Measurements from ENCODE around the gene CNPY4. TPM values are rescaled to one million over a fixed set of nuclear protein-coding genes. Genes with fewer than 3 reads are reported as not detected.

The CNPY4 gene
- polyA plus RNA-seq, 1 donor (not counting 4 experiments of a cell fraction or from before 2014, with no cell fraction given), result 9.9 TPM

GRCh38 chr7:100107125-100107737 lies 12.2 kb upstream of the CNPY4 start:
- FAIRE-seq (no peak), DNase-seq (ENCODE audit: low read depth, low spot score) (no peak)
- Histone ChIP-seq H3K9ac (ENCODE audit: control insufficient read depth, extremely low read depth, insufficient read depth, low read length) (no peak overlapping the region), H3K4me2 (ENCODE audit: control insufficient read depth, extremely low read depth, insufficient read depth, low read depth, low read length) (no peak overlapping the region), H2AFZ (ENCODE audit: control insufficient read depth, low read length) (no peak overlapping the region), H3K9me1 (ENCODE audit: control insufficient read depth, extremely low read depth, insufficient read depth, low read length) (no peaks in the 10 kb centered on the region), H3K4me1 (ENCODE audit: control insufficient read depth, extremely low read depth, insufficient read depth, low read length) (peaks cover 4% of the 10 kb centered on the region), H3K27ac (ENCODE audit: control insufficient read depth, insufficient read depth, low read length) (no peak overlapping the region), H3K27me3 (ENCODE audit: control insufficient read depth, extremely low read depth, insufficient read depth, low read length) (no peaks in the 10 kb centered on the region), H4K20me1 (ENCODE audit: control insufficient read depth, extremely low read depth, insufficient read depth, low read length) (no peaks in the 10 kb centered on the region), H3K9me3 (ENCODE audit: control insufficient read depth, low read depth, low read length) (no peaks in the 10 kb centered on the region), H3K36me3 (ENCODE audit: control insufficient read depth in 2 of 2, extremely low read depth in 1 of 2, insufficient read depth in 2 of 2, low read length in 2 of 2) (peaks cover 10 to 45% of the 10 kb centered on the region in 2 experiments), H3K4me3 (ENCODE audit: control insufficient read depth in 2 of 3, extremely low read depth in 1 of 3, insufficient read depth in 2 of 3, low read depth in 1 of 3, low read length in 3 of 3) (no peak overlapping the region), H3K79me2 (ENCODE audit: control insufficient read depth, insufficient read depth, low read length) (peaks cover 4% of the 10 kb centered on the region)
- dilution Hi-C loops (cut with MboI; ENCODE audit: extremely low pct_ligation_motif_present, low sequenced_read_pairs), result no loop called here
- TF ChIP-seq, protein P1, sequence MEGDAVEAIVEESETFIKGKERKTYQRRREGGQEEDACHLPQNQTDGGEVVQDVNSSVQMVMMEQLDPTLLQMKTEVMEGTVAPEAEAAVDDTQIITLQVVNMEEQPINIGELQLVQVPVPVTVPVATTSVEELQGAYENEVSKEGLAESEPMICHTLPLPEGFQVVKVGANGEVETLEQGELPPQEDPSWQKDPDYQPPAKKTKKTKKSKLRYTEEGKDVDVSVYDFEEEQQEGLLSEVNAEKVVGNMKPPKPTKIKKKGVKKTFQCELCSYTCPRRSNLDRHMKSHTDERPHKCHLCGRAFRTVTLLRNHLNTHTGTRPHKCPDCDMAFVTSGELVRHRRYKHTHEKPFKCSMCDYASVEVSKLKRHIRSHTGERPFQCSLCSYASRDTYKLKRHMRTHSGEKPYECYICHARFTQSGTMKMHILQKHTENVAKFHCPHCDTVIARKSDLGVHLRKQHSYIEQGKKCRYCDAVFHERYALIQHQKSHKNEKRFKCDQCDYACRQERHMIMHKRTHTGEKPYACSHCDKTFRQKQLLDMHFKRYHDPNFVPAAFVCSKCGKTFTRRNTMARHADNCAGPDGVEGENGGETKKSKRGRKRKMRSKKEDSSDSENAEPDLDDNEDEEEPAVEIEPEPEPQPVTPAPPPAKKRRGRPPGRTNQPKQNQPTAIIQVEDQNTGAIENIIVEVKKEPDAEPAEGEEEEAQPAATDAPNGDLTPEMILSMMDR (optimal IDR thresholded peaks at IDR 0.05 in 1 of 3, IDR thresholded peaks at IDR 0.05 in 1 of 3, conservative IDR thresholded peaks at IDR 0.05 in 1 of 3; ENCODE audit: extremely low read depth in 1 of 3, insufficient read depth in 2 of 3, low read length in 3 of 3), result no peak
- no peak for TF ChIP-seq EZH2 (IDR thresholded peaks at IDR 0.05; ENCODE audit: low read length)

- Histone ChIP-seq H3K9ac (ENCODE audit: control insufficient read depth, extremely low read depth, insufficient read depth, low read length) (no peak overlapping the region), H4K20me1 (ENCODE audit: control insufficient read depth, extremely low read depth, insufficient read depth, low read length) (no peaks in the 10 kb centered on the region), H3K36me3 (ENCODE audit: control insufficient read depth in 2 of 2, extremely low read depth in 1 of 2, insufficient read depth in 2 of 2, low read length in 2 of 2) (peaks cover 10 to 46% of the 10 kb centered on the region in 2 experiments), H3K4me3 (ENCODE audit: control insufficient read depth in 2 of 3, extremely low read depth in 1 of 3, insufficient read depth in 2 of 3, low read depth in 1 of 3, low read length in 3 of 3) (no peak overlapping the region), H3K9me3 (ENCODE audit: control insufficient read depth, low read depth, low read length) (no peaks in the 10 kb centered on the region), H2AFZ (ENCODE audit: control insufficient read depth, low read length) (no peak overlapping the region), H3K27ac (ENCODE audit: control insufficient read depth, insufficient read depth, low read length) (no peak overlapping the region), H3K4me2 (ENCODE audit: control insufficient read depth, extremely low read depth, insufficient read depth, low read depth, low read length) (no peak overlapping the region), H3K9me1 (ENCODE audit: control insufficient read depth, extremely low read depth, insufficient read depth, low read length) (no peaks in the 10 kb centered on the region), H3K79me2 (ENCODE audit: control insufficient read depth, insufficient read depth, low read length) (no peaks in the 10 kb centered on the region), H3K27me3 (ENCODE audit: control insufficient read depth, extremely low read depth, insufficient read depth, low read length) (no peaks in the 10 kb centered on the region), H3K4me1 (ENCODE audit: control insufficient read depth, extremely low read depth, insufficient read depth, low read length) (no peaks in the 10 kb centered on the region)
- dilution Hi-C loops (cut with MboI; ENCODE audit: extremely low pct_ligation_motif_present, low sequenced_read_pairs), result no loop called here
- FAIRE-seq (no peak), DNase-seq (ENCODE audit: low read depth, low spot score) (no peak)
- TF ChIP-seq, protein P1 (optimal IDR thresholded peaks at IDR 0.05 in 1 of 3, IDR thresholded peaks at IDR 0.05 in 1 of 3, conservative IDR thresholded peaks at IDR 0.05 in 1 of 3; ENCODE audit: extremely low read depth in 1 of 3, insufficient read depth in 2 of 3, low read length in 3 of 3), result no peak
- no peak for TF ChIP-seq EZH2 (IDR thresholded peaks at IDR 0.05; ENCODE audit: low read length)
Observed at GRCh38 chr7:100107890-100108289, 11.5 kb upstream of the CNPY4 start.
